Inferior parietal cortex (tissue), 1 donor: ENCODE data around the gene SELENOF.
"Not testable (repeated sequence)": the region's sequence is repeated elsewhere in the genome, so short reads cannot be mapped to it uniquely, and the experiment has no call there.

ENCODE experiments used
- DNase-seq: peaks from one replicate; pipeline ENCODE4 v3.0.0-alpha.2; 2016; ENCODE audit errors: extremely low spot score

Gene SELENOF

GRCh38 chr1:86814118-86814517 lies 99.8 kb downstream of the SELENOF start:
- DNase-seq = not testable (repeated sequence)
